ENCODE data around the gene ISLR.
"Not testable (repeated sequence)": the region's sequence is repeated elsewhere in the genome, so short reads cannot be mapped to it uniquely, and the experiment has no call there.

The ISLR gene

DNA sequence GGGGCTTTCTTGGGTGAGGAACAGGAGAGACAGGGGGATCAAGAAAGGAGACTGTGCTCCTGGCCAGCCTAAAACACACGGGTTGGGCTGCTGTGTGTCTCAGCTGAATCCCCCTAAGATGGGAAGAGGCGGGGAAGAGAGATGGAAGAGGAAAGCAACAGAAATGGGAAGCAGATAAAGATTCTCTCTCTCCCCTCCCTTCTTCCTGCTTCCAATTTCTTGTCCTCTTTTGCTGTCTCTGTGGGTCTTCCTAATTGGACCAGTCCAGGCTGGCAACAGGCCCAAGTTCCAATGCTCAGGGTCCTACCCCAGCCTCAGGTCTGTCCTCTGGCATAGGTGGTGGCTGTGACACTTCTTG, 36.0 kb upstream of the ISLR start:
- no peak for DNase-seq

DNA sequence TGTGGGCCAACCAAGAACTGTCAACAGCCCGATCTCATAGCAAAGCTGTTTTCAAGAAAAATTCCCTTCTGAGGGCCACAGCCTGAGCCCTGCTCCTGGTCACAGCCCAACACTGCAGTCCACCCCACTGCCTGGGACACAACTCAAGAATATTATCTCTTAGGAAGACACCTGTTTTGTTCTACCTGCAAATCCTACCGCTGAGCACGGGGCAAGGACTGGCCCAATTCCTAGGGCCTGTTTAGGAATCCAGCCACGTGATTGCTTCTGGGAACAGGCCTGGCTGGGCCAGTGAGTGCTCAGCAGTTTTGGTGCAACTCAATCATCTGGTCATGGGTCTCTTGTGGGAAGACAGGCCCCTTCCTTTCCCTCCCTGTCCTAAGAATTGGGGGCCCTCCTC, 34.9 kb upstream of the ISLR start:
- DNase-seq, result no peak

DNA sequence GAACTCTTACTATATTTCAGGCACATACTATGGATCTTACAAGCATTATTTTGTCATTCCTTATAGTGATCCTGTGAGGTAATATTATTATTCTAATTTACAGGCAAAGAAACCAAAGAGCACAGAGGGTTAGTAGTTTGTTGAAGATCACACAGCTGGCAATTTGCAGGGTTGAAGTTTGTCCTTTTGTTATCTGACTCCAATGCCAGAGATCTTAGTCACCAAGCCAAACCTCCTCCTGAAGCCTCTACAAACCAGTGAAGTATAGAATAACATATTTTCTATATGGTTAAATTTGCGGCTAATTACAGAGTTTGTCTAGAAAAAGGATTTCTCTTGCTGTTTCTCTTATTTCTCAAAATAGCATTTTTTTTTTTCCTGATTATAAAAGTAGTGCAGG, 31.9 kb upstream of the ISLR start:
- no peak for DNase-seq

DNA sequence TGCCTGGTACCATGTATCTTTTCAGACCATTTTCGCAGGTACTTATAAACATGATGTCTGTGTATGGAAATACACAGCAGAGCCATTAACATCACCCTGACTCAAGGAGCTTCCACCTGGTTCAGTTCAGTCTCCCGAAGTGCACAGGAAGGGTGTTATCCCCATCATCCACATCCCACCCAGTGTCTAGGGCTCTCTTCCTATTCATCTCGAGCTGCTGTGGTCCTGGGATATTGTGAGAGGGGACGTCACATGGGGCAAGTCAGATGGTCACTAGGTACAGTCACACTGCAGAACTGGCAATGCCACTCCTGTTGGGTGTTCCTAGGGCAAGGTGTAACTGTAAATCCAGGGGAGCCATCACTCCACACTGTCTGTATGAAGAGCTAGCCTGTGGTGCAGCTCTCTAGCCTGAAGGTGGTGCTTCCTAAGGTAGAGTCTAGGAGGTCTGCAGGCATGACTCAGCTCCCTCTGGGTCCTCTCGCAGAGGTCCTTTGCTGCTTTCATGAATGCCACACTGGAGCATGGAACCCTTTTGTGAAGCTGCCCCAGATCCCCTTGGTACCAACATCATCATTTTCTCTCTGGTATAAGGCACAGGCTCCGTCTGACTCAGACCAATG, 29.2 kb upstream of the ISLR start:
- no peak for DNase-seq

DNA sequence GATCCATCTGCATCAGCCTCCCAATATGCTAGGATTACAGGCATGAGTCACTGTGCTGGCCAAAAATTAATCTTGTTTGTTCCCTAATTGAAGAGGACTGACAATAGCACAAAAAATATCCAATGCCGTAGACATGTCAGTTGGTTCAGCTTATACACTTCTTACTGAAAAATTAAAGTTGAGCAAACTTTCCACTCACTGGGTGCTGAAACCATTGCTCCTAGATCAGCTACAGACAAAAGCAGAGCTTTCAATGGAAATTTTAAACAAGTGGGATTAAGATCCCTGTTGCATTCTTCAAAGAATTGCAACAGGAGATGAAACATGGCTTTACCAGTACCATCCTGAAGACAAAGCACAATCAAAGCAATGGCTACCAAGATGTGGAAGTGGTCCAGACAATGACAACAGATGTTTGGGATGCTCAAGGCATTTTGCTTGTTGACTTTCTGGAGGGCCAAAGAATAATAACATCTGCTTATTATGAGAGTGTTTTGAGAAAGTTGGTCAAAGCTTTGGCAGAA, 27.2 kb upstream of the ISLR start:
- DNase-seq, result no peak

DNA sequence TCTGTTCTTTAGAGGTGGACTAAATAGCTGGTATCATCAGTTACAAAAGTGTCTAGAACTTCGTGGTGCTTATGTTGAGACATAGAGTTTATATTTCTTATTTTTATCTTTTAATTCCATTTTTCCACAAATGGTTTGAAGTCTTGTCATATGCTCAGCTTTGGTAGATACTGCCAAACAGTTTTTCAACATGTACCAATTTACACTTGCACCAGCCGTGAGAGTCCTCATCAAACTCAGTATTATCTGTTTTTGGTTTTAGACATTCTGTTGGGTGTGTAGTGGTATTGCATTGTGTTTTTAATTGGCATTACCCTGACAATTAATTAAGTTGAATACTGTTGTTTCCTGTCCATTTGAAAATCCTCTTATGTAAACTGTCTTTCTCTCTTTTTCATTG, 26.5 kb upstream of the ISLR start:
- no peak for DNase-seq

DNA sequence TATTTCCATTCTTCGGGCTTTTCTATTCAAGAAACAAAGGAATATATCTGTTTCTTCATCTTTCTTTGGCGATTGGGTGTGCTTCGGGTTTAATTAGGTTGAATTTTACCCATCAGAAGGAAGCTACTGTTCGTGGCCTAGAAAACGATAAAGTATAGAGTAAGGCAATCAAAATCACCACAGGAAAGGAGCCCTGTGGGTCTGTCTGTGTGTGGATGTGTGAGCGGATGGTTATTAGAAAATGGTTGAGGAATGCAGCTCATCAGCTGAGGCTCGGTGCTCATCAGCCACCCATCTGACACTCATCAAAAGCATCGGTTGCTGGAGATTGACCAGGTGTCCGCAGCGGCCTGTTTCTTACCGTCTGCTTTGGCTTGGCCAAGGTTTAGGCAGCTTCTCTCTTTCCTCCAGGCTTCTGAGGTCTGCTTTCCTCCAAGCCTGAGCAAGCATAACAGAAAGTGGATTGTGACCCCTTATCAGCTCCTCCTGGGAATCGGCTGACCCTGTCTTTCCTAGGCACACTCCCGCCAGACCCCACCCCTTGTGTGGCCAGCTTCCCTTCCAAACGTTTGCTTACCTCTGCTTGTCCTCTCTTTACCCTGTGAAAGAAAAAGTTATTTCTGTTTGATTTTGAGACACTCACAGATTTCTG, 17.6 kb upstream of the ISLR start:
- DNase-seq, result no peak

DNA sequence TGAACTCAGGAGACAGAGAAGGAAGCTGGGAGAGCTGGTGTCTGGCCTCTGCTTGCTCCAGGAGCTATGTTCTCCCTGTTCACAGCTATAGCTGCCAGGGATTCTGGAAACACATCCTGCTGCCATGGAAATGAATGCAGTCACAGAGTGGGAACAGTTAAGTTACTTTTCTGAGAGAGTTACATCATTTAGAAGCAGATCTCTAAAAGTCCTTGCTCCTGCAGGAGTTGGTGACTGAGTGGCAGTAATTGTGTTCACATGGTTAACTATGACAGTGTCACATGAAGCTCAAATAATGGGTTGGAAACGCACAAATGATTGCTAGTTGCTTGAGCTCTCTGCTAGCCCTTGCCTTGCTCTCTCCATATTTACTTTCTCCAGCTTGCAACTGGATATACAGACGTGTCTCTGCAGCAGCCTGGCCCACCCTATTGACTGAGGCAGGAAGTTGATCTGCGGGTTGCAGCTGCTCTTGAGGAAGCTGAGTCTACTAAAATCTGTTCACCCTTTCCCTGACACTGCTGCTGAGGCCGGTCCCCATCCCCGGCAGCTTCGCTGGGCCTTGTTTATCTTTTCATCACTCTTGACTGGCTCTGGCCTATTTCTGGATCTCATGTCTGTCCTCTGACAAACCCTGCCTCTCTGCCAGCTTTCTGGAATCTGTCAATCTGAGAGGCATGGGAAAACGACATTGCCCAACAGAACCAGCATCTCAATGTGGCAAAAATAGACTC, 16.7 kb upstream of the ISLR start:
- DNase-seq, result no peak

DNA sequence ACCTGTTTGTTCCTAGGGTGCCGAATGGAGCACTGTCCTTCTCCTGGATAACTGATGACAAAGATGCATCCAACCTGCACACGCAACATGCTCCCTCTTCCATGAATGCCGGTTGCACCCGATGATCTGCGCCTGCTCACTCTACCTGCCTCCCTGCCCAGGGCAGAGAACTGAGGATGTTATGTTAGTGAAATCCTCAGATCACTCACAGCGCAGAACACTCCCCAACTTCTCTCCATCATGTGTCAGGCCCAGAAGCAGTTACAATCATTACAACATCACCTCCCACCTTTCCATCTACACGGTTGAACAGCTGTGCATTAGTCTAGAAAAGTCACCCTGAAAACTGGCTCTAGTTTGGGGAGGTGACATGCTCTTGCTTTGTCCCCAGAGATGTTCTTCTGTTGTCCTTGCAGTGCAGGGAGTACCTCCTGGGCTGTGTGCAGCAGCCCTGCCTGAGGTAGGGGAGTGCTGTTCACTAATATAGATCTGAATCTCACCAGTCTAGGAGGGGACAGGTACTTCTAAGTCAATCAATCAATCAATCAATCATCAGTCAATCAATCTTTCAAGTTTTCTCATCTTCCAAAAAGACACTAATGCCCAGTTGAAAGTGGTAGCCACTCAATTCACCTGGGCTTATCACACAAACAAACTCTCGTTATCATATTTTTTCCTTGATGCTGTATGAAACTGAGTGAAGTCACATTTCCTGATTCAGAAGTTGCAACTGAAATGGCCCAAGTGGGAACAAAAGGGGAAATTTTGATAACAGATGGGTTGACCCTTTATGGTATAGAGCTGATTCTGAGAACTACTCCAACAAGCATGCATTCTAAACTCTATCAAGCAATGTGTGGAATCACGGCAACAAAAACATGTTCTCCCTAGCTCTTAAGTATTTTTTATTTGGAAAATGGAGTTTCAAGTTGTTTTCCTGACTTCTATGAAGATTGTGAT, 15.4 kb upstream of the ISLR start:
- no peak for DNase-seq

DNA sequence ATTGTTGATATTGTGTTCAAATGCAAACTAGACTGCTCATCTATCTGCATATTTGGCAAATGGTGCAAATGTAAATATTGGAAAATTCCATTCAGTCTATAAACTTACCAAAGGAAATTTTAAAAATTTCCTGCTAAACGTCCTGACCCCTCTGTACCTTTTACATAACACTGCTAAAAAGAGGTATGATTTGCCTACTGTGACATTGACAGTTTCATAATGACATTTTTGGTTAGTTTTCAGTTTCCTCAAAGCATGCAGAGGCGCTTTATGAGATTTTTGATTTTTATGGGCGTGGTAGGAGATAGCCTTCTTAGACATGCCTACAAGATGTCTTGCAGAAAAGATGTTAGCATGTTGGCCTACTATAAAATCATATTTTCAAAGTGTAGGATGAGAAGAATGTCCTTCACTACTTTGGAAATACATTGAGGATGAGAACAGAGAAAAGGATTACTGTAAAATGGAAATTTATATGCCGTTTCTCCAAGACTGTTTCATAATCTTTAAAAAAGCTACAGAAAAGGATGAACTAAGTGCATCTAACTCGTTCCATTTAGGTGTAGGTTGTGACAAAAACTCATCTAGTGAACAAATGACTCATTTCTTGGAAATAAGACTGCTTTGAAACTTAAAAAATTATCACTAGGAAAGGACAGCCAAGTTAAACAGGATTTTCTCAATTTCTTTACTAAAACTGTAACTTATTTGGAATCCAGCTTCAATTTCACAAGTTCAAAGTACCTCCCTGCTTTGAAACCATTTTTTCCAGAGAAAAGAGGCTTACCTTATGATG, 14.5 kb upstream of the ISLR start:
- no peak for DNase-seq

DNA sequence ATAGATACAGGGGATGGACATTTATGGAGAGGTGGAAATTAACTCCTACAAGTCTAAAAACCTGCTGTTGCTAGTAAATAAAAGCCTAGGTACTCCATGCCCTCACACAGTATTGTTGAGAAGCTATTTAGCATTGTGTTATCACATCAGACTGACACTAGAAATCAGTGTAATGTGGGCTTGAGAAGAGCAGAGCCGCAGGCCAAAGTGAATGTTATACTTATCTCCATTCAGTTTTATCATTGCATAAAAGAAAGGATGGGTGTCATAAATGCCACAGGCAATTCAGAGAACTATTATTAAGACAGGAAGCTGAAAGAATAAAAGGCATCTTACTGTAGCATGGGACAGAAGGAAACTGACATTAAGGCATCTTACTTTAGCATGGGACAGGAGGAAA, 13.7 kb upstream of the ISLR start:
- DNase-seq, result no peak

DNA sequence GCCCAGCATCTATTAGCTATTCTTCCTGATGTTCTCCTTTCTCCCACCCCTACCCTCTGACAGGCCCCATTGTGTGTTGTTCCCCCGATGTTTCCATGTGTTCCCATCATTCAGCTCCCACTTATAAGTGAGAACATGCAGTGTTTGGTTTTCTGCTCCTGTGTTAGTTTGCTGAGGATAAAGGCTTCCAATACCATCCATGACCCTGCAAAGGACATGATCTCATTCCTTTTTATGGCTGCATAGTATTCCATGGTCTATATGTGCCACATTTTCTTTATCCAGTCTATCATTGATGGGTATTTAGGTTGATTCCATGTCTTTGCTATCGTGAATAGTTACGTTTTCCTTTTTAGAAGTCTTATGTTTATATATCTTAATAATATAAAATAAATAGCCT, 13.1 kb upstream of the ISLR start:
- DNase-seq, result not testable (repeated sequence)

DNA sequence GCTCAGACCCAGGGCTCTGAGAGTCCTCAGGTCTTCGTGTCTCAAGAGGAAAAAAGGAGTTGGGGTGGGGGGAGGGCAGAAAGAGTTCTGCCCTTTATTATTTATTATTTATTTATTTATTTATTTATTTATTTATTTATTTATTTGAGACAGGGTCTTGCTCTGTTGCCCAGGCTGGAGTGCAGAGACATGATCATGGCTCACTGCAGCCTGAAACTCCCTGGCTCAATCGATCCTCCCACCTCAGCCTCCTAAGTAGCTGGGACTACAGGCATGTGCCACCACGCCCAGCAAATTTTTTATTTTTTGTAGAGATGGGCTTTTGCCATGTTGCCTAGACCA, 11.3 kb upstream of the ISLR start:
- not testable (repeated sequence) for DNase-seq

DNA sequence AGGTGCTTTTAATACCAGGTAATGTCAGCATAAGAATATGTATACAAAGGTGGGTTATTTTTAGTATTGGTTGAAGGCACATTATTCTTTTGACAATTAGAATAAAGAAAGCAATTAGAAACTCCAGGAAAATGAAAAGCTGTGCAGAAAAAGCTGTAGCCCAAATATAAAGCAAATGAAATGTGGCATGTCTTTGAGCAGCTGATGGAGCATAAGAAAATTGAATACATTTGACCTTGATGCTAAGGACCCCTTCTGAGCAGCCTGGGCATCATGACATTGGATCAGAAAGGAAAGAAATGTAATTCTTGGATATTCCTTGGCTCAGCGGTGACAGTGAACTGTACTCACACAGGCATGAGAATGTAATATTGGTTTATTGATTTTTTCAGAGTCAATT, 8.0 kb upstream of the ISLR start:
- no peak for DNase-seq

DNA sequence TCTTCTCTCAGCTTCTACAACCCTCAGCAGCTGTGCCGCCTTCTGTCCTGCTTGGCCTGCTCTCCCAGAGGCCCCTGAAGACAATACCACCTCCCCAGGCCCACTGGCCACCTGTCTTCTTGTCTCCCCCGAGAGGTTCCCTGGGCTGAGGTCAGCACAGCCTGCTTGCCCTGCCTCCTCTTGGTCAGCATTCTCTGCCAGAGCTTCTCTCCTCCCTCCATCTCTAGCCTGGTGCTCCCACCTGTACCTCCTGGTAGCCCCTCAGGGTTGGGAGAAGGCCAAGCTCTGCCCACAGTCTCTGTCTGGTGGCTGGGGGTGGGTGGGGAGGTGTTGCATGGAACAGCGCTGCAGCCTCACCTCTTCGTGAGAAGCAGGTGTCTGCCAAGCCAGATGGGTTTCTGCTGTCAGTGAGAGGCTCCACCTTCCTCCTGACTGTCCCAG, 5.6 kb upstream of the ISLR start:
- no peak for DNase-seq

DNA sequence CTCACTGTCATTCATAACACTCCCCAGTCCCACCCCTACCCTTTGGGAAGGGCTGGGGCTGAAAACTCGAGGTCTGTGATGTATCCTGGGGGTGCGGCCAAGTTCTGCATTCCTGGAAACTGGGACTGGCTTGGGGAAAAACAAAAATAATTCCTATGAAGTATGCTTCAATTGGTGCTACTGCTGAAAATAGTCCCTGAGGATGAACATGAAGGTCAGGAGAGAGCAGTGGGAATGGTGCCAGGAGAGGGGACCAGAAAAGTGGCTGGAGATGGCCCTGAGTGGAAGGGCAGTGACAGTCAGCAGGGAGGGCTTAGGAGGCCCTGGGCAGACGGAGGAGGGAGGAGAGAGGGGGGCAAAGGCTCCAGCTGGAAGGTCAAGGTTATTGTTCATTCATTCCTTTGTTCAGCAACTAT, 4.8 kb upstream of the ISLR start:
- DNase-seq, result no peak

DNA sequence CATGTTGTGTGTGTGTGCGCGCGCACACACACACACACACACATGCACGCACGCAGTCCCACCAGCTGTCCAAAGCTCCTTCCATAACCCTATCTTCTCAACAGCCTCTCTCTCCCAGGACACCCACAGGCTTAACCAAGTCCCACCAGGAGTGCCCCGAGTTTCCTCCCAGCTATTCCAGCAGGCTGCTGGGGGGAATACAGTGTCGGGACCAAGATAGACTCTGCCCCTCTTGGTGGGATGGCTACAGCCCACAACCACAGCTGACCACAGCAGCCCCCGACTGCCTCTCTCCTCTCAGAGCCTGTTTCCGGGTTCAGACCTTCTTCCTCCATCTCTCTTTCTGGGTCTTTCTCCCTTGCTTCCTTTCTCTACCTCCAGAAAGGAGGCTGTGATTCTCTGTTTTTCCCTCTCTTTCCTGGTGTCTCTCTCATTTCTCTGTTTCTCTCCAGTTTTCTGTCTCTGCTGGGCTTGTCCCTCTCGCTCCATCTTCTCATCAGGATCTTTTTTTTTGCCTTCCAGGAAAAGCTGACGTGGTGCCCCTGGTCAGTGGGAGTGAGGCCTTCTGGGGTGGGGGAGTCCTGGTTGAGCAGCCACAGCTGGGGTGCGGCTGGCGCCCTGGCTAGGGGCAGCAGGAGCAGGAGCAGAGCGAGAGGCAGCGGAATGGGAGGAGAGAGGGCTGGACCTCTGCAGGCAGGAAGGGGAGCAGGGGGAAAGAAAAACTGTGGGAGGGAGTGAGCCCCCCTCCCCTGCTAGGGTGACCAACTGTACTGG, 3.3 kb upstream of the ISLR start:
- no peak for DNase-seq

DNA sequence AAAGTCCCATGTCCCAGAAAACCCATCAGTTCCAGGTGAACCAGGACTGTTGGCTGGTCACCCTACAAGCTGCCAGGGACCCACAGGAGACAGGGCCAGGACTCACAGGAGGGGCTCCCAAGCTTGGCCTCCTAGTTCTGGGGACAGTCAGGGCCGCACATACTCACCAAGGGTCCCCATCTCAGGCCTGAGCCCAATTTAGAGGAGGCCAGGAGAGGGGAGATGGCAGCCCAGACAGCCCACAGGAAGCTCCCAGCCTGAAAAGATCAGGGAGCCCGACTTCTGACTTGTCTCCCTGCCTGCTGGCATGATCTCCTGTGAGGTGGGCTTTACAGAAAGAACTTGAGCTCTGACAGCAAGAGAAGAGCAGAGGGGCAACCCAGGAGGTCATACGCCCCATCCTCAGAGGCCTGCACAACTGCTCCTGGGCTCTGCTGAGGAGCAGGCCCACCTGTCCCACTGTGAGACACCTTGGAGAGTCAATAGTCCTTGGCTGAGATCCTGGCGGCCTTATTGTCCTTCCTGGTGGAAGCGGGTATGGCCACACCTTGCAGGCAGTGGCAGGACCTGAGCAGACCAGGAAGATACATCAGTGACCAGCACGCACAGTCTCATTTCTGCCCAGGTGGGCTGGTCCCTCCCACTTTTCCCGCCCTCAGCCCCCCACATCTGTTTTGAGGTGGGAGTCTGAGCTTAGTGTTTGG, 2.5 kb upstream of the ISLR start:
- no peak for DNase-seq

DNA sequence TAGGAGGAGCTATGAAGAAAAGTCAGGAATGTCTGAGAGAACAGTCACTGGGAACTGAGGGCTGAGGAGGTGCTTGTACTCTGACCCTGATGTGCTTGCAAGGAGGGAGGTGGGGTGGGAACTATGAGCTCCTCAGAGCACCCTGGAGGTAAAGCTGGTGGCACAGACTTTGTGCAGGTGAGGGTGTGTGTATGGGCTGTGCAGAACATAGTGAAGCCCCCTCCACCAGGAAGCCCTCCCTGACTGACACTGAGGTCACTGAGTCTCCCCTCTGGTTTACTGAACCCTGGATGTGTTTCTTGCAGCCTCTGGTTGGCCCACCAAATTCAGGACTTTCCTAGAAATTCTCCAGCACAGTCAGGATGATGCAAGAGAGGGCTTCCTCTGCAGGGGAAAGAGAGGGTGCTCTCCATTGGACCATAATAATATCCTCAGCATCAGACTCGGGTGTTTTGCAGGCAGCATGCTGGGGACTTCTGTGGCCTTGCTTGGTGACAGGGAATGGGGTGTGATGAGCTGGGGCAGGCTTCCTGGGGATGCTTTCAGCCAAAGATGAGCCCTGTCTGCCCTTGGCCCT, 1.5 kb upstream of the ISLR start:
- DNase-seq, result no peak

DNA sequence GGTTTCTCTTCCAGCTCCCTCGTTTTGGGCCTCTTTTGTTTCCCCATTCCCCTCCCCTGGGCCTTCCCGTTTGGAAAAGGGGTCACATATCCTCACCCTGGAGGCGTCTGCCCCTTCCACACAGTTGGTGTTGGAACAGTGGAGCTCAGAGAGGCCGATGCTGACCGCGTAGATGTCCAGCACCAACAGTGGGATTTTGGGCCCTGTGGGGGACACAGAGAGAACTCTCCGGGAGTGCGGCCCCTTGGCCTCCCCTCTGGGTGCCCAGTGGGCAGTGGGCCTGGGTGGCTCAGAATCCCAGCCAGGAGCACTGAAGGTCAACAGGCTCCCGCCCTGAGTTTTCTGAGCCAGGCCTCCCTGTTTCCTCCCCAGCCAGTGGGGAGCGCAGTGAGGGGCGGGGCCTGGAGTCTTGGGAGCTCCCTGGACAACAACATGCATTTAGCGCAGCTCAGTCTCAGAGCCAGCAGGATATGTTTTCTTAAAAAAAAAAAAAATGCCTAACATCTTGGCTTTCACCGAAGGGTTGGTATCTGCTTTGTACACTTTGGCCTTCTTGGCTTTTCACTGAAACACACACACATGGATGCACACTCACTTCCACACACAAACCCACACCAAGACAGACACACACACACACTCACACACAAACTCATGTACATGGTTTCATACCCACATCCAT, 670 bp upstream of the ISLR start:
- DNase-seq, result no peak
